Subcutaneous abdominal adipose tissue (tissue), 5 donors: ENCODE data around the gene KCNQ1.

ENCODE experiments used
- H3K27ac ChIP-seq: one replicate; pipeline ENCODE4 v1.7.0; 2013; ENCODE audit warnings: low read depth, mild to moderate bottlenecking, inconsistent platforms, low read length, moderate library complexity
- H3K27me3 ChIP-seq, 5 donors: one replicate each; pipeline ENCODE4 v1.7.0; 2013; ENCODE audit warnings: low read length in 5 of 5, inconsistent platforms in 1 of 5; ENCODE audit not compliant: control insufficient read depth in 5 of 5, insufficient read depth in 4 of 5
- H3K36me3 ChIP-seq, 5 donors: one replicate each; pipeline ENCODE4 v1.7.0; 2013; ENCODE audit warnings: low read length in 5 of 5; ENCODE audit not compliant: control insufficient read depth in 5 of 5, insufficient read depth in 5 of 5
- H3K4me1 ChIP-seq, 5 donors: one replicate each; pipeline ENCODE4 v1.7.0; 2013; ENCODE audit warnings: low read length in 5 of 5, mild to moderate bottlenecking in 3 of 5, moderate library complexity in 1 of 5; ENCODE audit not compliant: control insufficient read depth in 5 of 5, insufficient read depth in 5 of 5
- H3K4me3 ChIP-seq, 5 donors: one replicate each; pipeline ENCODE4 v1.7.0; 2013; ENCODE audit warnings: low read length in 5 of 5, low read depth in 1 of 5
- H3K9ac ChIP-seq, 5 donors: one replicate each; pipeline ENCODE4 v1.7.0; 2013; ENCODE audit warnings: low read length in 5 of 5, mild to moderate bottlenecking in 4 of 5, moderate library complexity in 3 of 5
- H3K9me3 ChIP-seq, 5 donors: one replicate each; pipeline ENCODE4 v1.7.0; 2013; ENCODE audit warnings: low read length in 5 of 5; ENCODE audit not compliant: control insufficient read depth in 5 of 5
- donor health status: healthy.
- donor health status: healthy.
- donor health status: healthy.
- donor health status: healthy.
- donor health status: healthy.

The KCNQ1 gene

GRCh38 chr11:2794046-2794967 lies 349.5 kb downstream of the KCNQ1 start:
- Histone ChIP-seq H3K9ac (no peak overlapping the region), H3K27me3 (no peaks in the 10 kb centered on the region), H3K4me3 (no peak overlapping the region), H3K9me3 (no peaks in the 10 kb centered on the region), H3K27ac (no peak overlapping the region), H3K36me3 (no peaks in the 10 kb centered on the region), H3K4me1 (peaks cover 0 to 13% (median 10%) of the 10 kb centered on the region in 5 donors)

GRCh38 chr11:2794968-2795322 lies 350.1 kb downstream of the KCNQ1 start:
- Histone ChIP-seq H3K27ac (no peak overlapping the region), H3K4me3 (no peak overlapping the region), H3K9ac (no peak overlapping the region), H3K4me1 (peaks cover under 1 to 13% (median 11%) of the 10 kb centered on the region in 5 donors), H3K27me3 (no peaks in the 10 kb centered on the region), H3K36me3 (no peaks in the 10 kb centered on the region), H3K9me3 (no peaks in the 10 kb centered on the region)

DNA sequence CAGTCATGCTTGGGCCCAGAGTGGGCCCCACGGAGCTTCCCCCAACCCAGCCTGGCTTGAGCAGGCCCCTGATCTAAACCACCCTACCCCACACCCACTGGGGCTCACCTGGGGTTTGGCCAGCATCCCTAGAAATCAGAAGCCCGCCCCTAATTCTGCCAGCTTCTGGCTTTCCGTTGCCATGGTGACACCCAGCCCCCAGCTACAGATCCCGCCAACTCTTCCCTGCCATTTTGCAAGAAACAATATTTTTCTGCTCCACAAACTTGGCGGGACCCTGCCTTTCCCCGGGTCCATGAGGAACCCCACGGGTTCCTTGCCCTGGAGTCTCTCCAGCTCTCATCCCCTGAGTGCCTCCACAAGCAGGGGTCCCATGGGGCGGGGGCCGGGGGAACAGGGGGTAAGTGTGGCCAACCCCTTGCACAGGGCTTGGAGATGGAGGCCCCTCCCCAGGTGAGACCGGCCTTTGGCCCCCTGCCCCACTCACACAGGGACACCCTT lies 350.7 kb downstream of the KCNQ1 start:
- H3K4me1 ChIP-seq: peaks cover 2 to 16% (median 11%) of the 10 kb centered on the region in 5 donors
- H3K36me3 ChIP-seq: no peaks in the 10 kb centered on the region
- H3K4me3 ChIP-seq: no peak overlapping the region
- H3K27ac ChIP-seq: no peak overlapping the region
- no peaks in the 10 kb centered on the region for H3K9me3 ChIP-seq
- H3K9ac ChIP-seq: no peak overlapping the region
- H3K27me3 ChIP-seq: no peaks in the 10 kb centered on the region

DNA sequence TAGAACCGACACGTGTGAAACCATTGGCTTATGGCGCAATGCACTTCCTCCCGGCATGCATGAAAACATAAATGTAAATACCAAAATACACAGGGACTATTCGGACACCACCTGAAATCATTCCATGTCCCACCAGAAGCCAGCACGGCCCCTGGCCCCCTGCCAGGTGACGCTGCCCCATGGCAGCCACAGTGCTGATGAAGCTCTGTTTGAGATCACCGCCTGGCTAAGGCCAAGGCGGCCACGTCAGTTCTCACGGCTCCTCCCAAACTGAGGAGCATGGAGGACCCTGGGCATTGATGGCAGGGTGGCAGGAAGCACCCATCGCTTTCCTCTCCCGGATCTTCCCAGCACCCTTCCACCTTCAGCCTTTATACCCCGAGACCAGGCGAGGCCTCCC lies 351.3 kb downstream of the KCNQ1 start:
- H3K9me3 ChIP-seq: no peaks in the 10 kb centered on the region
- no peak overlapping the region for H3K9ac ChIP-seq
- H3K27ac ChIP-seq: no peak overlapping the region
- peaks cover 2 to 15% (median 9%) of the 10 kb centered on the region in 5 donors for H3K4me1 ChIP-seq
- no peak overlapping the region for H3K4me3 ChIP-seq
- H3K36me3 ChIP-seq: no peaks in the 10 kb centered on the region
- H3K27me3 ChIP-seq: no peaks in the 10 kb centered on the region

GRCh38 chr11:2796508-2797113 lies 351.8 kb downstream of the KCNQ1 start:
- H3K27me3 ChIP-seq: no peaks in the 10 kb centered on the region

GRCh38 chr11:2797121-2797711 lies 352.4 kb downstream of the KCNQ1 start:
- Histone ChIP-seq H3K9ac (no peak overlapping the region), H3K9me3 (no peaks in the 10 kb centered on the region), H3K27me3 (no peaks in the 10 kb centered on the region), H3K36me3 (no peaks in the 10 kb centered on the region), H3K27ac (no peak overlapping the region), H3K4me1 (peaks cover 0 to 6% (median under 1%) of the 10 kb centered on the region in 5 donors), H3K4me3 (no peak overlapping the region)

More at GRCh38 chr11:2796508-2797113, 351.8 kb downstream of the KCNQ1 start:
- no peak overlapping the region for H3K27ac ChIP-seq
- H3K4me3 ChIP-seq: no peak overlapping the region
- H3K4me1 ChIP-seq: peaks cover 2 to 10% (median 6%) of the 10 kb centered on the region in 5 donors
- H3K9me3 ChIP-seq: no peaks in the 10 kb centered on the region
- H3K36me3 ChIP-seq: no peaks in the 10 kb centered on the region
- no peak overlapping the region for H3K9ac ChIP-seq

DNA sequence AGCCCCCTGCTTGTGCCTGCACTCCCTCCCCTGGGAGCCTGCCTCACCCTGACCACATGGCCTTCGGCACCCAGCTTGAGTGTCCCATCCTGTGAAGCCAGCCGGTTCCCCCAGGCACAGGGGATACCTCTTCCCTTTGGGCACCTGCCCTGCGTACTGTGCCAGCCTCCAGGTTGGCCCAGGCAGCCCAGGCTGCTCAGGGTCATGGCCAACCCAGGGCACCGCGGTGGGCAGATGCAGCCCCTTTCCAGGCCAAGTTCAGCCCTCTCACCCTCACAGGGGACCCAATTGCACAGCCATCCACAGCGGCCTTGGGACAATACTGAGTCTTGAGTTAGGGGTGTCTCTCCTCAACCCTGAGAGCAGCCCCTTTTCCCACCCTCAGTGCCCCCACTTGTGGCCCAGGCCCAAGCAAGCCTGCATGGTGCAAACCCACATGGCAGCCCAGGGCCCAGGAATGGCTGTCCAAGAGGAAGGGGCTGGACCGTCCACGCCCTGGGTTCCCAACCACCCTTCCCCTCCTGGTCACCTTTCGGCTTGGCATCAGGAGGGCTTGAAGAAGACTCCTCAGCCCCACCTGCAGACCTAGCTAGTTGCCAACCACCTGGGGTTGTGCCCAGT lies 353.0 kb downstream of the KCNQ1 start:
- no peak overlapping the region for H3K4me3 ChIP-seq
- no peaks in the 10 kb centered on the region for H3K27me3 ChIP-seq
- H3K9me3 ChIP-seq: no peaks in the 10 kb centered on the region
- H3K4me1 ChIP-seq: peaks cover 0 to 11% (median 5%) of the 10 kb centered on the region in 5 donors
- no peak overlapping the region for H3K27ac ChIP-seq
- no peak overlapping the region for H3K9ac ChIP-seq
- no peaks in the 10 kb centered on the region for H3K36me3 ChIP-seq

DNA sequence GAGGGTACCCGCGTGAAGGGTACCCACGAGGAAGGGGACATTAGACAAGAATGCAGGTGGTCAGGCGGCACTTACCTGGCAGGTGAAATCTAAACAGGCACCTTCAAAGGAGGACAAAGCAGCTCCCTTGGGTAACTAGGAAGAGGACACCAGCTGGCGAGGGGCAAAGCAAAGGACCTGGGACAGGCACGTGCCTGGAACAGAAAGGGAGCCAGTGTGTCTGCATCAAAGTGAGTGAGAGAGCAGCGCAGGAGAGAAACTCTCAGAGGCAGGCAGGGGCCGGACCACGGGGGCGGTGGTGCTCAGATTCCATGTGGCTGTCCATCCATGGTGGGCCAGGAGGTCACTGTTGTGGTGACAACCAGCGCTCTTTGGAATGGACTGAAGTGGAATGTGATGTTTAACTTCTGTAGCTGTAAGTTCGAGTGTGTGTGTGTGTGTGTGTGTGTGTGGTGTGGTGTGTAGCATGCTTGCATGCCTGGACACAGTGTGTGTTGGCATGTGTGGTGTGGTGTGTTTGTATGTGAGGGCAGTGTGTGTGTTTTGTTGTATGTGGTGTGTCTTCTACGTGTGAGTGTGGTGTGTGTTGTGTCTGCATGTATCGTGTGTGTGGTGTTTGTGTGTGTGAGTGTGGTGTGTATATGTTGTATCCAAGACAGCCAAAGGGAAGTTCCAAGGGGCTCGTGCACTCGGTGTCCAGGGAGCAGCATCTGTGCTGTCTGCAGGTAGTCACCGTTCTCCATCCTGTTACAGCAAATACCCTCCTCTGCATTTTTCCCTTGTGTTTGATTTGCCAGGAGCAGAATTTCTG lies 354.3 kb downstream of the KCNQ1 start:
- Histone ChIP-seq H3K27ac (no peak overlapping the region), H3K4me1 (peaks cover 0 to 17% (median 5%) of the 10 kb centered on the region in 5 donors), H3K36me3 (no peaks in the 10 kb centered on the region), H3K4me3 (no peak overlapping the region), H3K9me3 (no peaks in the 10 kb centered on the region), H3K9ac (no peak overlapping the region), H3K27me3 (no peaks in the 10 kb centered on the region)

- no peak overlapping the region for H3K9ac ChIP-seq
- H3K4me3 ChIP-seq: no peak overlapping the region
- H3K9me3 ChIP-seq: no peaks in the 10 kb centered on the region
- H3K4me1 ChIP-seq: peaks cover 0 to 26% (median 11%) of the 10 kb centered on the region in 5 donors
- no peaks in the 10 kb centered on the region for H3K27me3 ChIP-seq
- no peaks in the 10 kb centered on the region for H3K36me3 ChIP-seq
- no peak overlapping the region for H3K27ac ChIP-seq
These were observed 355.3 kb downstream of the KCNQ1 start for GRCh38 chr11:2799881-2800654.
